CD4-positive, alpha-beta memory T cell (primary cell): Measurements from ENCODE around the gene TRMO. TPM values are rescaled to one million over a fixed set of nuclear protein-coding genes. Genes with fewer than 3 reads are reported as not detected.
A peak's percentile ranks its signal among the peaks of the same experiment; 100 is the strongest.

Experiments
- CTCF ChIA-PET: fragments of 350-600 bp; sonication (Branson Sonifier 250); formaldehyde crosslinking; loops from one replicate; lab custom pipeline; 2021; ENCODE audit warnings: inconsistent platforms; ENCODE audit not compliant: partially characterized antibody; lab: Charles Lee
- POLR2A ChIA-PET: fragments of 350-600 bp; sonication (Branson Sonifier 250); formaldehyde crosslinking; loops from one replicate; lab custom pipeline; 2021; ENCODE audit not compliant: partially characterized antibody; lab: Charles Lee
- DNase-seq, 5 donors: peaks; one replicate each; pipeline versions ENCODE4 v3.0.0 to v3.0.0-alpha.2; 2020 to 2022; ENCODE audit warnings: mixed read lengths in 1 of 5
- H3K27ac ChIP-seq: one replicate; pipeline ENCODE4 v1.7.0; 2013; ENCODE audit warnings: low read depth, low read length
- H3K27me3 ChIP-seq: 2 replicates; pipeline ENCODE4 v1.7.0; 2013; ENCODE audit warnings: mild to moderate bottlenecking, low read length, moderate library complexity; ENCODE audit not compliant: insufficient read depth
- H3K36me3 ChIP-seq: 2 replicates; pipeline ENCODE4 v1.7.0; 2013; ENCODE audit warnings: mild to moderate bottlenecking, low read length, moderate library complexity; ENCODE audit not compliant: insufficient read depth
- H3K4me1 ChIP-seq: 2 replicates; pipeline ENCODE4 v1.7.0; 2013; ENCODE audit warnings: mild to moderate bottlenecking, low read length, moderate library complexity; ENCODE audit not compliant: insufficient read depth
- H3K4me3 ChIP-seq, 2 donors: one replicate each; pipeline ENCODE4 v1.7.0; 2013; ENCODE audit warnings: low read length in 2 of 2, mild to moderate bottlenecking in 1 of 2
- H3K9me3 ChIP-seq, 2 donors: one replicate each; pipeline ENCODE4 v1.7.0; 2013; ENCODE audit warnings: low read length in 2 of 2, control low read depth in 1 of 2; ENCODE audit not compliant: control insufficient read depth in 1 of 2
- H3K27ac Mint-ChIP-seq, 7 donors: one replicate each; pipeline ENCODE4 v1.8.0; 2020 to 2021; ENCODE audit warnings: mixed read lengths in 7 of 7, mild to moderate bottlenecking in 6 of 7, inconsistent platforms in 3 of 7, moderate library complexity in 3 of 7
- H3K27me3 Mint-ChIP-seq, 2 donors: one replicate each; pipeline ENCODE4 v1.8.0; 2020 to 2021; ENCODE audit warnings: mixed read lengths in 2 of 2
- H3K36me3 Mint-ChIP-seq, 2 donors: one replicate each; pipeline ENCODE4 v1.8.0; 2020 to 2021; ENCODE audit warnings: mixed read lengths in 2 of 2, inconsistent platforms in 1 of 2, mild to moderate bottlenecking in 1 of 2
- H3K4me1 Mint-ChIP-seq, 4 donors: one replicate each; pipeline ENCODE4 v1.8.0; 2020 to 2021; ENCODE audit warnings: mixed read lengths in 4 of 4, mild to moderate bottlenecking in 1 of 4
- H3K4me3 Mint-ChIP-seq, 8 donors: one replicate each; pipeline ENCODE4 v1.8.0; 2020 to 2021; ENCODE audit warnings: mixed read lengths in 8 of 8, mild to moderate bottlenecking in 7 of 8, moderate library complexity in 6 of 8, inconsistent platforms in 3 of 8
- H3K9me3 Mint-ChIP-seq, 8 donors: one replicate each; pipeline ENCODE4 v1.8.0; 2020 to 2021; ENCODE audit warnings: mixed read lengths in 8 of 8, mild to moderate bottlenecking in 5 of 8, inconsistent platforms in 3 of 8, moderate library complexity in 1 of 8
- intact Hi-C: fragments of 100-400 bp; cut with micrococcal nuclease; formaldehyde crosslinking; loops from one replicate; pipeline ENCODE4 v1.15.1; 2023
- polyA plus RNA-seq, 2 donors: library from polyadenylated mRNA; unstranded; fragments of 300-500 nt; fragmentation: Illumina TruSeq; gene quantifications; one replicate each; pipeline ENCODE4 v1.2.3, GENCODE V29; 2021
- total RNA-seq, 2 experiments: library from RNA; stranded (reverse); gene quantifications; one replicate each; pipeline ENCODE4 v1.2.3, GENCODE V29; 2021

The TRMO gene
- total and polyA plus RNA-seq, 4 experiments from 2014 or later, result 21.7 to 59.5 (median 41.4) TPM

GRCh38 chr9:97923529-97924108 lies 1.3 kb upstream of the TRMO start:
- Histone ChIP-seq H3K27me3 (no peaks in the 10 kb centered on the region), H3K9me3 (no peaks in the 10 kb centered on the region), H3K4me1 (peaks cover 38% of the 10 kb centered on the region), H3K27ac (peak overlapping the region; percentile 90), H3K4me3 (no peak overlapping the region), H3K36me3 (no peaks in the 10 kb centered on the region)
- intact Hi-C loops, result loop anchor here (1.0 to 2.0 kb wide), 11 partner anchors 15 to 1505 kb away; partner anchors contain the start of genes CORO2A, HEMGN, TRIM14 and ZNF367
- H3K9me3 Mint-ChIP-seq, result peaks cover 0 to 7% (median 0%) of the 10 kb centered on the region in 8 donors
- POLR2A ChIA-PET, result interaction anchor here (0.9 to 11.9 kb wide), 23 partner anchors 12 to 333 kb away, joined by 3 to 746 read pairs (median 7); partner anchors contain the start of genes ANP32B, HEMGN, NANS and TBC1D2
- H3K27ac Mint-ChIP-seq, result peak overlapping the region; percentile 91 to 100 (median 100)
- peaks cover 0 to 18% of the 10 kb centered on the region in 2 donors for H3K36me3 Mint-ChIP-seq
- peak; percentile 80 to 83 (median 81) for DNase-seq
- H3K4me3 Mint-ChIP-seq, result peak overlapping the region; percentile 85 to 100 (median 94)
- CTCF ChIA-PET, result interaction anchor here (0.7 to 11.0 kb wide), 46 partner anchors 9 to 340 kb away, joined by 3 to 256 read pairs (median 4); partner anchors contain the start of genes ANP32B, HEMGN, NANS and TBC1D2
- H3K4me1 Mint-ChIP-seq, result peaks cover 26 to 49% (median 36%) of the 10 kb centered on the region in 4 donors
- H3K27me3 Mint-ChIP-seq, result peaks cover 0 to 1% of the 10 kb centered on the region in 2 donors

- H3K36me3 Mint-ChIP-seq, result peaks cover 22 to 40% of the 10 kb centered on the region in 2 donors
- Histone ChIP-seq H3K9me3 (no peaks in the 10 kb centered on the region), H3K36me3 (peaks cover 17% of the 10 kb centered on the region), H3K4me1 (peaks cover 81% of the 10 kb centered on the region), H3K27ac (peak overlapping the region; percentile 90), H3K4me3 (peak overlapping the region; percentile 42 to 80), H3K27me3 (no peaks in the 10 kb centered on the region)
- H3K9me3 Mint-ChIP-seq, result peaks cover 0 to 7% (median 0%) of the 10 kb centered on the region in 8 donors
- H3K4me3 Mint-ChIP-seq, result peak overlapping the region; percentile 82 to 100 (median 94)
- H3K27me3 Mint-ChIP-seq, result peaks cover 0 to 1% of the 10 kb centered on the region in 2 donors
- peak overlapping the region; percentile 91 to 100 (median 100) for H3K27ac Mint-ChIP-seq
- ChIA-PET POLR2A (interaction anchor here (0.6 to 11.9 kb wide), 11 partner anchors 13 to 337 kb away, joined by 3 to 746 read pairs (median 29); partner anchors contain the start of genes ANP32B, NCBP1, TBC1D2 and TSTD2), CTCF (interaction anchor here (1.0 to 11.0 kb wide), 7 partner anchors 11 to 336 kb away, joined by 3 to 256 read pairs (median 100); partner anchors contain the start of genes ANP32B and TBC1D2)
- no peak for DNase-seq
- peaks cover 38 to 79% (median 60%) of the 10 kb centered on the region in 4 donors for H3K4me1 Mint-ChIP-seq
- intact Hi-C loops, result no loop called here
Measured at GRCh38 chr9:97919217-97919813, 3.0 kb downstream of the TRMO start.

- peaks cover 80% of the 10 kb centered on the region for H3K4me1 ChIP-seq
Measured at GRCh38 chr9:97918611-97919010, 3.7 kb downstream of the TRMO start.

DNA sequence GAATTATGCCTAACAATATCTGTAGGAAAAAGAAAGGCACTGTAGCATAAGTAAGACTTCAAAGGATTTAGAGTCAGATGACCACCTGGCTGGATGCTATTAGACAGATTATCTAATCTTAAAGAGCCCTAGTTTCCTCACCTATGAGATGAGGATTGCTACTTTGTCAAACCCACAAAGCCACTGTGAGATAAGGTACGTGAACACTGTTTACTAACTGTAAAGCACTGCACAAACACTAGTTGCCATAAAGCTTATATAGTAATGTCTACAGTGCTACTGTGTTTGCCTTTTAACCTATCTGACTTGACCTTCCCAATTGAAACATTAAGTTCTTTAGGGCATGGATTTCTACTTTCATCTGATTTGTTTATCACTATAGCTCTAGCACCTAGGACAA lies 10.3 kb downstream of the TRMO start:
- H3K27me3 Mint-ChIP-seq, result no peaks in the 10 kb centered on the region
- ChIA-PET CTCF (interaction anchor here (1.3 to 9.0 kb wide), 4 partner anchors 9 to 72 kb away, joined by 3 to 165 read pairs (median 44); partner anchors contain the start of genes ANP32B and TRMO), POLR2A (interaction anchor here (0.9 to 15.8 kb wide), 3 partner anchors 7 to 345 kb away, joined by 3 to 746 read pairs (median 7); partner anchors contain the start of gene TRMO)
- Histone ChIP-seq H3K4me1 (peaks cover 97% of the 10 kb centered on the region), H3K4me3 (no peak overlapping the region), H3K27me3 (no peaks in the 10 kb centered on the region), H3K36me3 (peaks cover 61% of the 10 kb centered on the region), H3K9me3 (no peaks in the 10 kb centered on the region), H3K27ac (peak overlapping the region; percentile 14)
- intact Hi-C loops, result no loop called here
- peak overlapping the region in 2 of 8 donors; percentile 6 to 11 for H3K4me3 Mint-ChIP-seq
- peaks cover 69 to 76% of the 10 kb centered on the region in 2 donors for H3K36me3 Mint-ChIP-seq
- peak overlapping the region; percentile 69 to 94 (median 75) for H3K27ac Mint-ChIP-seq
- DNase-seq, result no peak
- peaks cover 0 to 2% (median 0%) of the 10 kb centered on the region in 8 donors for H3K9me3 Mint-ChIP-seq
- peaks cover 58 to 93% (median 75%) of the 10 kb centered on the region in 4 donors for H3K4me1 Mint-ChIP-seq

More at GRCh38 chr9:97918611-97919010, 3.7 kb downstream of the TRMO start:
- Mint-ChIP-seq H3K9me3 (peaks cover 0 to 7% (median 0%) of the 10 kb centered on the region in 8 donors), H3K27me3 (peaks cover 0 to 1% of the 10 kb centered on the region in 2 donors), H3K4me1 (peaks cover 39 to 82% (median 60%) of the 10 kb centered on the region in 4 donors), H3K4me3 (peak overlapping the region; percentile 67 to 100 (median 94)), H3K27ac (peak overlapping the region; percentile 91 to 100 (median 100)), H3K36me3 (peaks cover 28 to 47% of the 10 kb centered on the region in 2 donors)
- Histone ChIP-seq H3K9me3 (no peaks in the 10 kb centered on the region), H3K4me3 (peak overlapping the region; percentile 4 to 42), H3K27ac (peak overlapping the region; percentile 90), H3K27me3 (no peaks in the 10 kb centered on the region), H3K36me3 (peaks cover 22% of the 10 kb centered on the region)
- ChIA-PET POLR2A (interaction anchor here (0.8 to 11.9 kb wide), 4 partner anchors 12 to 338 kb away, joined by 4 to 746 read pairs (median 8); partner anchors contain the start of gene ANP32B), CTCF (interaction anchor here (5.9 to 11.0 kb wide), 3 partner anchors 10 to 28 kb away, joined by 100 to 174 read pairs (median 165); no protein-coding TSS in a partner anchor)
- intact Hi-C loops, result no loop called here
- peak; percentile 40 to 54 (median 45) for DNase-seq

- Histone ChIP-seq H3K4me1 (peaks cover 97% of the 10 kb centered on the region), H3K27me3 (no peaks in the 10 kb centered on the region), H3K9me3 (no peaks in the 10 kb centered on the region), H3K27ac (peak overlapping the region; percentile 14), H3K4me3 (no peak overlapping the region), H3K36me3 (peaks cover 61% of the 10 kb centered on the region)
- peaks cover 0 to 2% (median 0%) of the 10 kb centered on the region in 8 donors for H3K9me3 Mint-ChIP-seq
- CTCF ChIA-PET, result interaction anchor here (1.3 to 9.0 kb wide), 4 partner anchors 9 to 72 kb away, joined by 3 to 165 read pairs (median 44); partner anchors contain the start of genes ANP32B and TRMO
- intact Hi-C loops, result no loop called here
- peak overlapping the region in 2 of 8 donors; percentile 11 to 12 for H3K4me3 Mint-ChIP-seq
- peaks cover 66 to 76% of the 10 kb centered on the region in 2 donors for H3K36me3 Mint-ChIP-seq
- POLR2A ChIA-PET, result interaction anchor here (0.6 to 15.8 kb wide), 4 partner anchors 7 to 345 kb away, joined by 3 to 746 read pairs (median 5); partner anchors contain the start of gene TRMO
- DNase-seq, result no peak
- peak overlapping the region; percentile 69 to 94 (median 75) for H3K27ac Mint-ChIP-seq
- H3K27me3 Mint-ChIP-seq, result no peaks in the 10 kb centered on the region
- H3K4me1 Mint-ChIP-seq, result peaks cover 57 to 94% (median 74%) of the 10 kb centered on the region in 4 donors
Measured at GRCh38 chr9:97911528-97911927, 10.8 kb downstream of the TRMO start.

- H3K27ac Mint-ChIP-seq, result peak overlapping the region; percentile 30 to 95 (median 90)
- H3K4me1 Mint-ChIP-seq, result peaks cover 61 to 96% (median 78%) of the 10 kb centered on the region in 4 donors
- no peaks in the 10 kb centered on the region for H3K27me3 ChIP-seq
- peak overlapping the region in 4 of 8 donors; percentile 31 to 53 (median 37) for H3K4me3 Mint-ChIP-seq
- ChIA-PET CTCF (interaction anchor here (0.6 to 9.0 kb wide), 6 partner anchors 9 to 206 kb away, joined by 3 to 165 read pairs (median 18); partner anchors contain the start of gene TRMO), POLR2A (interaction anchor here (1.2 to 15.8 kb wide), 3 partner anchors 8 to 73 kb away, joined by 4 to 746 read pairs (median 4); partner anchors contain the start of genes ANP32B and TRMO)
- H3K9me3 Mint-ChIP-seq, result peaks cover 0 to 2% (median 0%) of the 10 kb centered on the region in 8 donors
- H3K27me3 Mint-ChIP-seq, result no peaks in the 10 kb centered on the region
- no peaks in the 10 kb centered on the region for H3K9me3 ChIP-seq
- peak overlapping the region; percentile 17 for H3K27ac ChIP-seq
- no peak overlapping the region for H3K4me3 ChIP-seq
- peaks cover 53% of the 10 kb centered on the region for H3K36me3 ChIP-seq
- peaks cover 97% of the 10 kb centered on the region for H3K4me1 ChIP-seq
- no peak for DNase-seq
- intact Hi-C loops, result no loop called here
- H3K36me3 Mint-ChIP-seq, result peaks cover 59 to 71% of the 10 kb centered on the region in 2 donors
Measured at GRCh38 chr9:97910357-97910756, 11.9 kb downstream of the TRMO start.
